Parathyroid adenoma (tissue), 2 donors: ENCODE results near the gene WWC1.

Source experiments
- H2AFZ ChIP-seq: fragments of 300-600 bp; sonication (generic); one replicate; pipeline ENCODE4 v1.7.0; 2017; ENCODE audit warnings: antibody characterized with exemption, mild to moderate bottlenecking
- H3K27ac ChIP-seq: fragments of 300-600 bp; sonication (generic); one replicate; pipeline ENCODE4 v1.7.0; 2017
- H3K27me3 ChIP-seq: fragments of 300-600 bp; sonication (generic); one replicate; pipeline ENCODE4 v1.7.0; 2017; ENCODE audit warnings: low read length; ENCODE audit not compliant: control insufficient read depth, insufficient read depth
- H3K36me3 ChIP-seq: fragments of 300-600 bp; sonication (generic); one replicate; pipeline ENCODE4 v1.7.0; 2017; ENCODE audit warnings: low read length; ENCODE audit not compliant: control insufficient read depth, insufficient read depth
- H3K4me1 ChIP-seq: fragments of 300-600 bp; sonication (generic); one replicate; pipeline ENCODE4 v1.7.0; 2017; ENCODE audit warnings: control low read depth
- H3K4me2 ChIP-seq: fragments of 300-600 bp; sonication (generic); one replicate; pipeline ENCODE4 v1.7.0; 2017; ENCODE audit warnings: low read length
- H3K4me3 ChIP-seq: fragments of 300-600 bp; sonication (generic); one replicate; pipeline ENCODE4 v1.7.0; 2017; ENCODE audit warnings: low read depth, low read length
- H3K79me2 ChIP-seq: fragments of 300-600 bp; sonication (generic); one replicate; pipeline ENCODE4 v1.7.0; 2017; ENCODE audit warnings: control low read depth
- H3K9ac ChIP-seq: fragments of 300-600 bp; sonication (generic); one replicate; pipeline ENCODE4 v1.7.0; 2017; ENCODE audit warnings: mild to moderate bottlenecking
- H3K9me3 ChIP-seq: fragments of 300-600 bp; sonication (generic); one replicate; pipeline ENCODE4 v1.7.0; 2017; ENCODE audit warnings: low read length; ENCODE audit not compliant: control insufficient read depth
- CTCF ChIP-seq: fragments of 300-600 bp; sonication (generic); IDR thresholded peaks from one replicate; pipeline ENCODE4 v1.7.0; 2017; ENCODE audit warnings: antibody characterized with exemption, mild to moderate bottlenecking
- donor health status: primary hyperparathyroidism.

Gene WWC1

DNA sequence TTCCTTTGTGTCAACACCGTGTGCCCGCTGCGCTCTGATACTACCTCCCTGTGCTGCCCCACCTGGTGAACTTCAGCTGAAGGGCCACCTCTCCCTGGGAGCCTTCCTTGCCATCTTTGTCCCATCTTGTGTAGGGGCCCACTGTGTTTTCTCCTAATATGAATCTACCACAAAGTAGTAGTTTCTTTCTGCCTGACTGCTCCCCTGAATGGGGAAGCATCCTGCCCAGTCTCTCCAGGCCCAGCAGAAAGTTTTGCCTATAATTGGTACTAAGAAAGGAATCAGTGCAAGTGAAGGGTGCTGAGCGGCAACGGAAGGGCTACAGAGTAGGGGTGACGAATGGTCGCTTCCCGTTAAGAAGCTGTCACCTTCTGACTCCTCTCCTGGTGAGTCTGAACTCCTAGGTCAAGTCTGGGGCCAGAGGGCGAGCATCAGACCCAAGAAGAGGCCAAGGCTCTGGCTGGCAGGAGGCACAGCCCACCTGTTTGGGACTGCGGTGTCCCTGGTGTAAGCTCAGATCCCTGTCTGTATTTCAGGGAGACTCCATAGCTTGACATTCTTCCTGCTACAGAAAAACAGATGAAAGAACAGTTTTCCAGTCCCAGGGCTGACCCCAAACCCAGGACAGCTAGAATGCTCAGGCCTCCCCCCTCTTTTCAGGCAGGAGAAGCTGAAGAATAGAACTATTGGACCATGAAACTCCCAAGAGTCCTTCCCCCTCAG lies 24.1 kb downstream of the WWC1 start:
- Histone ChIP-seq H3K4me1 (peaks cover 22% of the 10 kb centered on the region), H3K79me2 (peaks cover 23% of the 10 kb centered on the region), H3K9me3 (no peaks in the 10 kb centered on the region), H3K27me3 (no peaks in the 10 kb centered on the region), H3K36me3 (no peaks in the 10 kb centered on the region), H3K9ac (no peak overlapping the region), H3K4me2 (no peak overlapping the region), H3K27ac (peak overlapping the region; percentile 36), H3K4me3 (no peak overlapping the region), H2AFZ (peak overlapping the region; percentile 68)
- TF ChIP-seq CTCF: no peak

DNA sequence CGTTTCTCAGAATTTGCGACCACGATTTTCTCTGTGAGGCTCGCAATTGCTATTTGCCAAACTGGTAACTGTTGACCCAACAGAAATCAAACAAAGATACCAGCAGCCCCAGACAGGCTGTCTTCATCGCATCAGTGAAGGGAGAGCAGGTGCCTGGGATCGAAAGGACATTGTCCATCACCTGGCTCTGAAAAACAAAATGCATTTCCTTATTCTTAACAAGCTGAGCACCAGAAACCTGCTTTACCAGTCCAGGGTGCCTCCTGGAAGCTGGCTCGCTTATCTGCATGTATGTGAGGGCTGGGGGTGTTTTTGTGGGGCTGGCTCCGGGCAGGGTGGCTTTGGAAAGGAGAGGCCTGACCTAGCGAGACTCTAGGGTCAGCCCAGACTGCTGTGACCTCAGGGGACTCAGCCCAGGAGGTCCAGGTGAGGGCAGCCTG lies 24.7 kb downstream of the WWC1 start:
- H3K79me2 ChIP-seq: peaks cover 21% of the 10 kb centered on the region
- H3K4me3 ChIP-seq: no peak overlapping the region
- peaks cover 22% of the 10 kb centered on the region for H3K4me1 ChIP-seq
- no peak overlapping the region for H3K9ac ChIP-seq
- peak overlapping the region; percentile 23 for H3K4me2 ChIP-seq
- H3K9me3 ChIP-seq: no peaks in the 10 kb centered on the region
- no peaks in the 10 kb centered on the region for H3K27me3 ChIP-seq
- no peak for TF ChIP-seq CTCF
- H3K27ac ChIP-seq: peak overlapping the region; percentile 36
- peak overlapping the region; percentile 68 for H2AFZ ChIP-seq
- H3K36me3 ChIP-seq: no peaks in the 10 kb centered on the region

- Histone ChIP-seq H3K4me1 (peaks cover 22% of the 10 kb centered on the region), H3K9ac (no peak overlapping the region), H3K4me3 (no peak overlapping the region), H3K36me3 (no peaks in the 10 kb centered on the region), H3K27ac (peak overlapping the region; percentile 34), H2AFZ (no peak overlapping the region), H3K79me2 (peaks cover 19% of the 10 kb centered on the region), H3K4me2 (no peak overlapping the region), H3K9me3 (no peaks in the 10 kb centered on the region), H3K27me3 (no peaks in the 10 kb centered on the region)
- no peak for TF ChIP-seq CTCF
These were observed 25.7 kb downstream of the WWC1 start for GRCh38 chr5:168317096-168317520.

GRCh38 chr5:168317521-168318147 lies 26.2 kb downstream of the WWC1 start:
- no peak overlapping the region for H3K4me3 ChIP-seq
- no peak overlapping the region for H3K9ac ChIP-seq
- no peaks in the 10 kb centered on the region for H3K9me3 ChIP-seq
- TF ChIP-seq CTCF: no peak
- peak overlapping the region; percentile 34 for H3K27ac ChIP-seq
- peaks cover 19% of the 10 kb centered on the region for H3K79me2 ChIP-seq
- no peak overlapping the region for H3K4me2 ChIP-seq
- peaks cover 22% of the 10 kb centered on the region for H3K4me1 ChIP-seq
- no peaks in the 10 kb centered on the region for H3K27me3 ChIP-seq
- H3K36me3 ChIP-seq: no peaks in the 10 kb centered on the region
- H2AFZ ChIP-seq: no peak overlapping the region
